Measurements from ENCODE around the gene RAB11FIP3.

GRCh38 chr16:506246-506546 is 80.7 kb downstream of the RAB11FIP3 start:
- TF ChIP-seq CTCF (IDR thresholded peaks at IDR 0.05; ENCODE audit: low read depth, low read length) = no peak
- no peak for TF ChIP-seq EZH2phosphoT487 (IDR thresholded peaks at IDR 0.05; ENCODE audit: low read depth)
